Thymus (tissue), 11 donors: ENCODE data around the gene AUH. TPM values are rescaled to one million over a fixed set of nuclear protein-coding genes. Genes with fewer than 3 reads are reported as not detected.

ENCODE experiments used
- DNase-seq, 9 donors: peaks; one replicate each; pipeline ENCODE4 v3.0.0-alpha.2; 2013; ENCODE audit warnings: low spot score in 9 of 9, low read depth in 6 of 9, missing footprints in 1 of 9
- H3K27ac ChIP-seq, 2 donors: one replicate each; pipeline ENCODE4 v1.5.1; 2013; ENCODE audit warnings: control low read depth in 1 of 2, low read depth in 1 of 2, low read length in 1 of 2, mild to moderate bottlenecking in 1 of 2, moderate library complexity in 1 of 2
- H3K27me3 ChIP-seq, 2 donors: one replicate each; pipeline ENCODE4 v1.5.1; 2013; ENCODE audit warnings: low read length in 1 of 2; ENCODE audit not compliant: control insufficient read depth in 2 of 2, insufficient read depth in 1 of 2
- H3K36me3 ChIP-seq, 2 donors: one replicate each; pipeline ENCODE4 v1.5.1; 2013; ENCODE audit warnings: low read length in 1 of 2, mild to moderate bottlenecking in 1 of 2, moderate library complexity in 1 of 2; ENCODE audit not compliant: control insufficient read depth in 2 of 2, insufficient read depth in 2 of 2
- H3K4me1 ChIP-seq, 2 donors: one replicate each; pipeline ENCODE4 v1.5.1; 2013; ENCODE audit warnings: low read length in 2 of 2; ENCODE audit not compliant: control insufficient read depth in 2 of 2, insufficient read depth in 2 of 2
- H3K4me3 ChIP-seq, 2 donors: one replicate each; pipeline ENCODE4 v1.5.1; 2013; ENCODE audit warnings: low read length in 2 of 2, control low read depth in 1 of 2, mild to moderate bottlenecking in 1 of 2
- H3K9me3 ChIP-seq, 2 donors: one replicate each; pipeline ENCODE4 v1.5.1; 2013; ENCODE audit warnings: low read length in 1 of 2, mild to moderate bottlenecking in 1 of 2; ENCODE audit not compliant: control insufficient read depth in 2 of 2, insufficient read depth in 1 of 2
- WGBS: extraction: QIAGEN DNeasy Blood & Tissue Kit; methylation state at CpG from one replicate; pipeline ENCODE4 v1.1.7; 2013; 5-methylcytosine and 5-hydroxymethylcytosine counted together
- polyA plus RNA-seq: library from polyadenylated mRNA; stranded (reverse); fragments of 200-250 nt; gene quantifications from one replicate; pipeline ENCODE4 v1.2.3, GENCODE V29; 2013
- total RNA-seq: library from RNA; stranded (reverse); fragments of 120-200 nt; gene quantifications from one replicate; pipeline ENCODE4 v1.2.4, GENCODE V29; 2013
- donor health status: healthy.

AUH gene
- total and polyA plus RNA-seq, 2 donors = 14.2 to 41.5 TPM

- Histone ChIP-seq H3K27me3 (no peaks in the 10 kb centered on the region), H3K4me1 (no peaks in the 10 kb centered on the region), H3K36me3 (peaks cover 11% of the 10 kb centered on the region in 2 donors), H3K9me3 (no peaks in the 10 kb centered on the region), H3K4me3 (no peak overlapping the region), H3K27ac (no peak overlapping the region)
- no peak for DNase-seq
- WGBS = 94% methylated on average over 6 of the region's 6 CpGs
Observed at GRCh38 chr9:91348191-91348807, 13.4 kb downstream of the AUH start.

GRCh38 chr9:91347377-91347776 is 14.3 kb downstream of the AUH start:
- Histone ChIP-seq H3K36me3 (peaks cover 11% of the 10 kb centered on the region in 2 donors), H3K9me3 (no peaks in the 10 kb centered on the region), H3K4me3 (no peak overlapping the region), H3K27me3 (no peaks in the 10 kb centered on the region), H3K4me1 (no peaks in the 10 kb centered on the region), H3K27ac (peak overlapping the region in 1 of 2 donors; percentile 5)
- no peak for DNase-seq

- 97% methylated on average over 1 of the region's 1 CpG for WGBS
- Histone ChIP-seq H3K9me3 (no peaks in the 10 kb centered on the region), H3K4me3 (no peak overlapping the region), H3K36me3 (peaks cover 13 to 14% of the 10 kb centered on the region in 2 donors), H3K27ac (no peak overlapping the region), H3K4me1 (peaks cover 5 to 6% of the 10 kb centered on the region in 2 donors), H3K27me3 (no peaks in the 10 kb centered on the region)
- no peak for DNase-seq
Observed at GRCh38 chr9:91346644-91347043, 15.1 kb downstream of the AUH start.

DNA sequence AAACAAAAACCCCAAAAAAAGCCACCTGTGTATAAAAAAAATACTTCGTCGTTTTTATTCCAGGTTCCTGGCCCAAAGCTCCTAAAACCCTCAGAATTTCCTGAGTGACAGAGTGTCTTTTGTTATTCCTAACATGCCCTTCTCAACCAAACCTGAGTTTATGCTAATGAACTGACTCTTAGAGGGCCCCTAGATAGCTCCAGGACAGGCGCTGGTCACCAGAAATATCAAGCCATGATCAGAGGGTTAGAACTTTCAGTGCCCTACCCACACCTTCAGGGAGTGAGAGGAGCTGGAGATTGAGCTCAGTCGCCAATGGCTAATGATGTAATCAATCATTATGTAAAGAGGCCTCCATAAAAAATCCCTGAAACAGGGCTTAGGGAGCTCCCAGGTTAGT is 15.7 kb downstream of the AUH start:
- H3K27ac ChIP-seq = no peak overlapping the region
- 88% methylated on average over 4 of the region's 4 CpGs for WGBS
- no peak for DNase-seq
- no peaks in the 10 kb centered on the region for H3K9me3 ChIP-seq
- peaks cover 9 to 16% of the 10 kb centered on the region in 2 donors for H3K36me3 ChIP-seq
- H3K27me3 ChIP-seq = no peaks in the 10 kb centered on the region
- no peak overlapping the region for H3K4me3 ChIP-seq
- H3K4me1 ChIP-seq = peaks cover 10 to 13% of the 10 kb centered on the region in 2 donors

DNA sequence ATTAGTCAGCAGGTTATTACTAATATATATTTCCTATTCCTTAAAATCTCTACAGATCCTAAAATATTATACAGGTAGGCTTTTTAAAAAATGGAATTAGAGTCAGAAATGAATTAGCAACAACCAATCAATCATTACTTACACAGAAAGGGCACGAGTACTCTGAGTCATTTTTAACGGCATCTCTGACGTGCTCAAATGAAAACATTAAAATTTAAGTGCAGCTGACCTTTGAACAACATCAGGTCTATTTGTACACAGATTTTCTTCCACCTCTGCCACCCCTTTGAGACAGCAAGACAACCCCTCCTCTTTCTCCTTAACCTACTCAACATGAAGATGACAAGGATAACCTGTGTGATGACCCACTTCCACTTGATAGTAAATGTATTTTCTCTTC is 19.1 kb downstream of the AUH start:
- Histone ChIP-seq H3K9me3 (no peaks in the 10 kb centered on the region), H3K36me3 (peaks cover 15 to 16% of the 10 kb centered on the region in 2 donors), H3K27me3 (no peaks in the 10 kb centered on the region), H3K4me3 (no peak overlapping the region), H3K4me1 (peaks cover 13 to 14% of the 10 kb centered on the region in 2 donors), H3K27ac (no peak overlapping the region)
- 96% methylated on average over 3 of the region's 3 CpGs for WGBS
- DNase-seq = no peak

DNA sequence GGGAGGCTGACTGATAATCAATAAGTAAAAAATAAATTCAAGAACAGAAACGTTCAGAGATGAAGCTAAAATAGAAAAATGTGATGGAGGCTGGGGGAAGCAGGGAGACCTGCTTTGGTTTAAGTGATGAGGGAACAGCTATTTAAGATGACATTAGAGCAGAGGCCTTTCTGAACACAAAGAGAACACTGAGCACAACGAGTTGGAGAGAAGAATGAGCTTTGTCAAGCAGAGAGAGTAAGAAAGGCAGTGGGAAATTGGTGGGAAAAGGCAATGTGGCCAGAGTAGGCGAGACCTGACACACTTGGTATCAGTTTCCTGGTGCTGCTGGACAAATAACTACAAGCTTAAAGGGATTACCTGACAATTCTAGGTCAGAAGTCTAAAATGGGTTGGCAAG is 20.0 kb downstream of the AUH start:
- Histone ChIP-seq H3K4me3 (no peak overlapping the region), H3K36me3 (peaks cover 15 to 16% of the 10 kb centered on the region in 2 donors), H3K27ac (peak overlapping the region in 1 of 2 donors; percentile 19), H3K27me3 (no peaks in the 10 kb centered on the region), H3K9me3 (no peaks in the 10 kb centered on the region), H3K4me1 (peaks cover 13 to 14% of the 10 kb centered on the region in 2 donors)
- 93% methylated on average over 3 of the region's 3 CpGs for WGBS
- DNase-seq = no peak

DNA sequence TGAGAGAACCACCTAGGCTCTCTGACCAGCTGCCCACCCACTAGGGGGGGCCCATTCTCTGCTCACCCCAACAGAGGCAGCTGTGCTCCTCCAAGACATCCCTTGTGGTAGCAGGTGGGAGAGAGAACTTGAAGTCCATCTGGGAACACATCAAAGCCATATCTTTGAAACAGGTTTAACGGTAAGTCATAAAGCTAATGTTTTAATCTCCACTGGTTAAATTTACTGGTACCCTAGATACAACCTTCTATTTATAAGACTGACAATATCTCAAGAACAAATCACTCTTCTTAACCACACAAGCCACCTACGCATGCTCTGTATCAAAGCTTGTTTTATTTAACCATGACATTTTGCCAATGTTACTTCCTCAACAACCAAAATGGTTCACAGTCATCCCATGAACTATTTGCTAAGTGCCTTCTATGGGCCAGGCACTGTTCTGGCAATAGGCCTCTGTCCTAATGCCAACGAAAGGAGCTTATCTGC is 20.4 kb downstream of the AUH start:
- peak overlapping the region in 1 of 2 donors; percentile 85 for H3K27ac ChIP-seq
- H3K9me3 ChIP-seq = no peaks in the 10 kb centered on the region
- no peaks in the 10 kb centered on the region for H3K27me3 ChIP-seq
- peak in 5 of 9 donors; percentile 8 to 63 (median 15) for DNase-seq
- H3K4me1 ChIP-seq = peaks cover 13 to 14% of the 10 kb centered on the region in 2 donors
- H3K4me3 ChIP-seq = no peak overlapping the region
- WGBS = 46% methylated on average over 3 of the region's 3 CpGs
- peaks cover 15 to 16% of the 10 kb centered on the region in 2 donors for H3K36me3 ChIP-seq

DNA sequence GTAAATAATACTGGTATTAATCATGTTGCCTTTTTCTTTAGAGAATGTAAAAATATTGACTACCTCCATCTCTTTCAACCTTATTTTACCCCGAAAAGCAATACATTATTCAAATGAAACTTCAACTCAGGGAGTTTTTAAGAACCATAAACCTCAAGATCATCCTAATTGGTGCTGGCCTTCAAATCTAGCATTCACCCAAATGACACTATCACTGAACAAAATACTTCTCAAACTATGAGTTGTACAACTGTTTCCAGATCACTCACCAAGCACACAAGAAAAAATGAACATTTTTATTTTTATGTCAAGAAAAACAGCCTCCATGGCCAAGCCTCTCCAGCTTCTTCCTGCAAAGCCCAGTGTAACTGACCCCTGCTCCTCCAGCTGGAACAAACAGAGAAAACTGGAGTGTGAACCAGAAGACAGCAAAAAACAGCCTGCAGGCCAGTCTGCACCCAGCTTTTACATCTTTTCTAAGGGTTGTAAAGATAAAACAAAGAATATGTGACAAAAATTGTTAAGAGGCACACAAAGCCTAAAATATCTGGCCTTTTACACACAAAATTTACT is 21.2 kb downstream of the AUH start:
- Histone ChIP-seq H3K27ac (no peak overlapping the region), H3K9me3 (no peaks in the 10 kb centered on the region)

DNA sequence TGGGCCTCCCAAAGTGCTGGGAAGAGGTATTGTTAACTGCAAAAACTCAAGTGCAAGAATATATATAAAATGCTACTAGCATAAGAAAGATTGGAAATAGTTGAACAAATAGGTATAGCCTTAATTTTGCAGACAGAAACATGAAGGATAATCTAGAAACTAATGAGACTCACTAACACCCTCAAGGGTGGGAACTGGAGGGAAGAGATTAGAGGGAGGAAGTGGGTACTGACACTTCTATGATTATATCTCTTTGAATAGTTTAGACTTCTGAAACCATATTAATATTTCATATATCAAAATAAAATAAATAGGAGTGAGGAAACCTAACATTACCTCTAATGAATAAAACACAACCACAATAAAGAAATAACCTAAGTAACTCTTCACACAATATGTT is 23.0 kb downstream of the AUH start:
- Histone ChIP-seq H3K4me3 (no peak overlapping the region), H3K36me3 (peaks cover 13 to 16% of the 10 kb centered on the region in 2 donors), H3K27ac (no peak overlapping the region), H3K9me3 (no peaks in the 10 kb centered on the region), H3K4me1 (peaks cover 13 to 14% of the 10 kb centered on the region in 2 donors), H3K27me3 (no peaks in the 10 kb centered on the region)
- DNase-seq = no peak

More for the DNA sequence above, 21.2 kb downstream of the AUH start:
- Histone ChIP-seq H3K27me3 (no peaks in the 10 kb centered on the region), H3K4me1 (peaks cover 13 to 14% of the 10 kb centered on the region in 2 donors), H3K4me3 (no peak overlapping the region), H3K36me3 (peaks cover 15 to 16% of the 10 kb centered on the region in 2 donors)
- 99% methylated on average over 1 of the region's 1 CpG for WGBS
- no peak for DNase-seq
